ENCODE results near the gene PLIN4.

DNA sequence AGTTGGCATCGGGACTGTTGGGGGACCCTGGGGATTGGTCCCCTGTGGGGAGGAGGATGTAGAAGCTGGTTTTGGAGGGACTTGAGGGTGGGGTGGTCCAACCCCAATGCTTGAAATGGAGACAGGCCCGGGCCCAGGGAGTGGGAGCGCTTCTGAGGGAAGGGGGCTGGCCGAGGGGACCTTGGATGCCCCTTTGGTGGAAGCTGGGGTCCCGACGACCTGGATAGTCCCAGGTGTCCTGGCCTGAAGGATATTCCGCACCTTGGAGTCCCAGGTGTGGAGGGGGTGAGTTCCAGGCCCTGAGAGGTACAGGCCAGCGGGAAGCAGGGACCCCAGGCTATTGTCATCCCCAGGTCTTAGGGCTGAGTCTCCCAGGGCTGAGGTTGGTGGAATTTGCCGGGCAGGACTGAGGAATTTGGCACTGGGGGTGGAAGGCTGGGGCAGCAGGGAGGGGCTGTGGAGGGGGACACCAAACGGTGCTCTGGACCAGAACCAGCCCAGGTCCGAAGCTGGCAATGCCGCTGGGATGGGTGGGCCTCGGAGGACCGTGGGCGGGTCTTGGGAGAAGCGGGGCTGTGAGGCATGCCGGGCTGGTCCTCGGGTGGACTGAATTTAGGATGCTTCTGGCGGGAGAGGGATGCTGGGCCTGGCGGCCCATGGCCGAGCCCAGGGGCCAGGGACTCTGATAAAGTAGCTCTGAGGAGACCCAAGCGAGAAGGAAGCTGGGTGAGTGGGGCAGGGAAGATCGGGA, 44.3 kb downstream of the PLIN4 start:
- TF ChIP-seq, protein P1, sequence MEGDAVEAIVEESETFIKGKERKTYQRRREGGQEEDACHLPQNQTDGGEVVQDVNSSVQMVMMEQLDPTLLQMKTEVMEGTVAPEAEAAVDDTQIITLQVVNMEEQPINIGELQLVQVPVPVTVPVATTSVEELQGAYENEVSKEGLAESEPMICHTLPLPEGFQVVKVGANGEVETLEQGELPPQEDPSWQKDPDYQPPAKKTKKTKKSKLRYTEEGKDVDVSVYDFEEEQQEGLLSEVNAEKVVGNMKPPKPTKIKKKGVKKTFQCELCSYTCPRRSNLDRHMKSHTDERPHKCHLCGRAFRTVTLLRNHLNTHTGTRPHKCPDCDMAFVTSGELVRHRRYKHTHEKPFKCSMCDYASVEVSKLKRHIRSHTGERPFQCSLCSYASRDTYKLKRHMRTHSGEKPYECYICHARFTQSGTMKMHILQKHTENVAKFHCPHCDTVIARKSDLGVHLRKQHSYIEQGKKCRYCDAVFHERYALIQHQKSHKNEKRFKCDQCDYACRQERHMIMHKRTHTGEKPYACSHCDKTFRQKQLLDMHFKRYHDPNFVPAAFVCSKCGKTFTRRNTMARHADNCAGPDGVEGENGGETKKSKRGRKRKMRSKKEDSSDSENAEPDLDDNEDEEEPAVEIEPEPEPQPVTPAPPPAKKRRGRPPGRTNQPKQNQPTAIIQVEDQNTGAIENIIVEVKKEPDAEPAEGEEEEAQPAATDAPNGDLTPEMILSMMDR (optimal IDR thresholded peaks at IDR 0.05 in 1 of 3, IDR thresholded peaks at IDR 0.05 in 1 of 3, conservative IDR thresholded peaks at IDR 0.05 in 1 of 3; ENCODE audit: extremely low read depth in 1 of 3, insufficient read depth in 2 of 3, low read length in 3 of 3), result no peak
- TF ChIP-seq EZH2 (IDR thresholded peaks at IDR 0.05; ENCODE audit: low read length), result no peak

Data from keratinocyte (primary cell).